Mesothelial cell of epicardium (in vitro differentiated cells): Measurements from ENCODE around the gene NATD1. TPM values are rescaled to one million over a fixed set of nuclear protein-coding genes. Genes with fewer than 3 reads are reported as not detected.

ENCODE experiments used
- DNase-seq, 2 experiments: peaks; one replicate each; pipeline ENCODE4 v3.0.0; 2021; ENCODE audit warnings: low spot score in 2 of 2; ENCODE audit not compliant: unreplicated experiment in 2 of 2
- H3K27ac Mint-ChIP-seq: 2 replicates; pipeline ENCODE4 v1.8.0; 2021; ENCODE audit warnings: mixed read lengths
- H3K27me3 Mint-ChIP-seq: 2 replicates; pipeline ENCODE4 v1.8.0; 2021; ENCODE audit warnings: low read depth, mixed read lengths
- H3K36me3 Mint-ChIP-seq: 2 replicates; pipeline ENCODE4 v1.8.0; 2021; ENCODE audit warnings: mixed read lengths
- H3K4me1 Mint-ChIP-seq: 2 replicates; pipeline ENCODE4 v1.8.0; 2021; ENCODE audit warnings: mixed read lengths
- H3K4me3 Mint-ChIP-seq: 2 replicates; pipeline ENCODE4 v1.8.0; 2021; ENCODE audit warnings: mild to moderate bottlenecking, moderate library complexity, mixed read lengths
- H3K9me3 Mint-ChIP-seq: 2 replicates; pipeline ENCODE4 v1.8.0; 2021; ENCODE audit warnings: mixed read lengths
- CTCF ChIP-seq: fragments of 200-600 bp; sonication (generic); IDR thresholded peaks from one replicate; pipeline ENCODE4 v1.5.0; 2021; ENCODE audit warnings: antibody characterized with exemption; ENCODE audit not compliant: unreplicated experiment
- total RNA-seq: library from RNA; stranded (reverse); gene quantifications from 3 replicates; pipeline ENCODE4 v1.2.1, GENCODE V29; 2021

The NATD1 gene
- total RNA-seq, 1 donor from 2014 or later, result 12.7 TPM

- H3K9me3 Mint-ChIP-seq, result no peaks in the 10 kb centered on the region
- H3K27me3 Mint-ChIP-seq, result peaks cover 22% of the 10 kb centered on the region
Observed at GRCh38 chr17:21275047-21275578, 21.9 kb upstream of the NATD1 start.

DNA sequence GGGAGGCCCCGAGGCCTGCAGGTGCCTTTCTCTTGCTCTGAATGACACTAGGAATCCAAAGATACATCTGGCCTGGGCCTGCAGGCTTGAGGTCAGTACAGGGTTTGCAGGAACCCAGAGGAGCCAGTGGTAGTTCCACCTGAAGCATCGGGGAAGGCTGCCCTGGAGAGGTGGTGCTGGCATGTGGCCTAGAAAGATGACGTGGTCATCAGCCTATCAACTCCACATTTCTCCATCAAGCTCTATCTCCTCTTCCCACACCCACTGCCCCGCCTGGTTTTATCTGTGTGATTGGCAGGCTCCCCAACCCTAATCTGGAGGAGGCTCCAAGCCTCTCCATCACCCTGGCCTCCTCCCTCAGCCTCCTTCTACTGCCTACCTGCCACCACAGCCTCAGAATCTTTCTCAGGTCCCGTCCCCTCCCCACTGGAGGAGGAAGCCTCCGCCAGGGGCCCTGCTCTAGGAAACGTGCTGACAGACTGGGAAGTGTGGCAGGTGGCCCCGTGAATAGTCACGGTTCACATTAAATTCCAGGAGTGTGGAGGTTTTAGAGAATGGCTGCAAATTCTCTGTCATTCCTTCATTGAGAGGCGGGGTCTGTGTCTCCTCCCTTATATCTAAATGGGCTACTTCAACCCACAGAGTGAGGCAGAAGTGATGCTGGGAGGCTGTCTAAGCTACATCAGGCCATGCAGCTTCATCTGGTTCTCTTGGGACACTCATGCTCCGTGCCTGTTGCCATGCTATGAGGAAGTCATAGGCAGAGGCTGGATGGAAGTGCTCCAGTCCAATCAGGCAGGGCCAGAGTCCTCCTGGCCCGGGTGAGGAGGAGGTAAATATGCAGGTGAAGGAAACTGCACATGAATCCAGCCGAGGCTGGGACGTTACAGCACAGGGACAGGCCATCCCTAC is 19.9 kb upstream of the NATD1 start:
- no peak for TF ChIP-seq CTCF
- Mint-ChIP-seq H3K27ac (no peak overlapping the region), H3K36me3 (no peaks in the 10 kb centered on the region), H3K27me3 (peaks cover 14% of the 10 kb centered on the region), H3K9me3 (no peaks in the 10 kb centered on the region), H3K4me3 (no peak overlapping the region), H3K4me1 (peaks cover 18% of the 10 kb centered on the region)
- no peak for DNase-seq

More at GRCh38 chr17:21275047-21275578, 21.9 kb upstream of the NATD1 start:
- Mint-ChIP-seq H3K4me3 (peak overlapping the region; percentile 69), H3K4me1 (peaks cover 12% of the 10 kb centered on the region), H3K27ac (peak overlapping the region; percentile 13), H3K36me3 (no peaks in the 10 kb centered on the region)
- no peak for DNase-seq
- TF ChIP-seq CTCF, result no peak

- Mint-ChIP-seq H3K36me3 (no peaks in the 10 kb centered on the region), H3K9me3 (no peaks in the 10 kb centered on the region), H3K4me3 (no peak overlapping the region)
Observed at GRCh38 chr17:21272250-21272649, 19.0 kb upstream of the NATD1 start.

GRCh38 chr17:21271454-21272183 is 18.4 kb upstream of the NATD1 start:
- Mint-ChIP-seq H3K27ac (no peak overlapping the region), H3K36me3 (no peaks in the 10 kb centered on the region), H3K9me3 (no peaks in the 10 kb centered on the region), H3K27me3 (peaks cover 5% of the 10 kb centered on the region), H3K4me1 (peaks cover 18% of the 10 kb centered on the region), H3K4me3 (no peak overlapping the region)
- no peak for DNase-seq
- TF ChIP-seq CTCF, result no peak

More at GRCh38 chr17:21272250-21272649, 19.0 kb upstream of the NATD1 start:
- peaks cover 10% of the 10 kb centered on the region for H3K27me3 Mint-ChIP-seq
- H3K4me1 Mint-ChIP-seq, result peaks cover 18% of the 10 kb centered on the region
- H3K27ac Mint-ChIP-seq, result no peak overlapping the region
- no peak for DNase-seq
- TF ChIP-seq CTCF, result no peak

GRCh38 chr17:21269394-21269793 is 16.2 kb upstream of the NATD1 start:
- no peaks in the 10 kb centered on the region for H3K9me3 Mint-ChIP-seq
- no peak overlapping the region for H3K4me3 Mint-ChIP-seq
- peaks cover 5% of the 10 kb centered on the region for H3K4me1 Mint-ChIP-seq
- no peaks in the 10 kb centered on the region for H3K27me3 Mint-ChIP-seq
- H3K36me3 Mint-ChIP-seq, result no peaks in the 10 kb centered on the region
- peak overlapping the region; percentile 44 for H3K27ac Mint-ChIP-seq
- TF ChIP-seq CTCF, result no peak
- DNase-seq, result no peak
